ENCODE measurements around the gene FAM83E.

DNA sequence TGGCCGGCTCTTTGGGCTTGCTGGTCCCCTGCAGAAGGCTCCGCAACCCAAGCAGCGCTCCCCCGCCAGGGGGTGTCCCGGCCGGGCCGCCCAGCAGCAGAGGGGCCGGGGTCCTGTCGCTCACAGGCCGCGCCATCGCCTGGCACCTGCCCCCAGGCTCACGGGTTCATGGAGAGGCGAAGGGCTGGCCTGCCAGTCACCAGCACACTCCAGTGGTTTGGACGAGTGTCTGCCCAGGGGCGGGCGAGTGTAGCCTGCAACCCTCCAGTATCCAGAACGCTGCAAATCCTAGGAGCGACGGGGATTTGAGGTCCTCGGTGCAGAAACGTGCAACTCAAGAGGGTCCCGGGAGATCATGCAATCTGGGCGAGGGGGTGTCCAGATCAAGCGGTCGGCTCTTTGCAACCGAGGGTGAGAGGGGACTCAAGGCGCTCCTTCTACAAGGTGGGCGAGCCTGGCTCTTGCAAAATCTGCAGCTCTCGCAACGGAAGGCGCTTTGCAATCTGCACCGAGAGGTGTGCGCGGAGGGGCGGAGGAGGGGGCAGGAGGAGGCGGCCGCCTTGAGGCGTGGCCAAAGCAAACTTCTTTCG, 22.1 kb upstream of the FAM83E start, which contains the start of gene DBP:
- TF ChIP-seq, protein P1, sequence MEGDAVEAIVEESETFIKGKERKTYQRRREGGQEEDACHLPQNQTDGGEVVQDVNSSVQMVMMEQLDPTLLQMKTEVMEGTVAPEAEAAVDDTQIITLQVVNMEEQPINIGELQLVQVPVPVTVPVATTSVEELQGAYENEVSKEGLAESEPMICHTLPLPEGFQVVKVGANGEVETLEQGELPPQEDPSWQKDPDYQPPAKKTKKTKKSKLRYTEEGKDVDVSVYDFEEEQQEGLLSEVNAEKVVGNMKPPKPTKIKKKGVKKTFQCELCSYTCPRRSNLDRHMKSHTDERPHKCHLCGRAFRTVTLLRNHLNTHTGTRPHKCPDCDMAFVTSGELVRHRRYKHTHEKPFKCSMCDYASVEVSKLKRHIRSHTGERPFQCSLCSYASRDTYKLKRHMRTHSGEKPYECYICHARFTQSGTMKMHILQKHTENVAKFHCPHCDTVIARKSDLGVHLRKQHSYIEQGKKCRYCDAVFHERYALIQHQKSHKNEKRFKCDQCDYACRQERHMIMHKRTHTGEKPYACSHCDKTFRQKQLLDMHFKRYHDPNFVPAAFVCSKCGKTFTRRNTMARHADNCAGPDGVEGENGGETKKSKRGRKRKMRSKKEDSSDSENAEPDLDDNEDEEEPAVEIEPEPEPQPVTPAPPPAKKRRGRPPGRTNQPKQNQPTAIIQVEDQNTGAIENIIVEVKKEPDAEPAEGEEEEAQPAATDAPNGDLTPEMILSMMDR (conservative IDR thresholded peaks at IDR 0.05 in 1 of 2, IDR thresholded peaks at IDR 0.05 in 1 of 2; ENCODE audit: extremely low read depth in 1 of 2, insufficient read depth in 1 of 2, low read depth in 1 of 2, low read length in 2 of 2) = peak in 1 of 2 donors; percentile 23
- TF ChIP-seq EZH2 (IDR thresholded peaks at IDR 0.05; ENCODE audit: borderline replicate concordance, low read length) = no peak
